Suppressor macrophage treated with lipopolysaccharide for 1 hour (primary cell): ENCODE results near the gene TACR1.
"Not testable (repeated sequence)": the region's sequence is repeated elsewhere in the genome, so short reads cannot be mapped to it uniquely, and the experiment has no call there.

Experiments used
- DNase-seq, 3 donors: peaks; one replicate each; pipeline ENCODE4 v3.0.0-alpha.2; 2020 to 2022

TACR1 gene

GRCh38 chr2:75194184-75194868 lies 5.0 kb downstream of the TACR1 start:
- DNase-seq: peak in 2 of 3 donors; percentile 22 to 32

GRCh38 chr2:75192496-75192895 lies 6.8 kb downstream of the TACR1 start:
- no peak for DNase-seq

GRCh38 chr2:75190271-75190990 lies 8.9 kb downstream of the TACR1 start:
- no peak for DNase-seq

GRCh38 chr2:75186821-75187220 lies 12.5 kb downstream of the TACR1 start:
- DNase-seq: no peak

GRCh38 chr2:75182606-75183005 lies 16.7 kb downstream of the TACR1 start:
- no peak for DNase-seq

GRCh38 chr2:75180476-75180875 lies 18.8 kb downstream of the TACR1 start:
- DNase-seq: no peak

GRCh38 chr2:75177427-75177826 lies 21.9 kb downstream of the TACR1 start:
- DNase-seq: no peak

GRCh38 chr2:75175456-75175855 lies 23.9 kb downstream of the TACR1 start:
- DNase-seq: no peak

GRCh38 chr2:75174981-75175380 lies 24.3 kb downstream of the TACR1 start:
- DNase-seq: no peak

- no peak for DNase-seq
Measured at GRCh38 chr2:75174519-75174918, 24.8 kb downstream of the TACR1 start.

GRCh38 chr2:75173740-75174139 lies 25.6 kb downstream of the TACR1 start:
- no peak for DNase-seq

- not testable (repeated sequence) for DNase-seq
Measured at GRCh38 chr2:75171423-75171822, 27.9 kb downstream of the TACR1 start.

GRCh38 chr2:75170889-75171288 lies 28.4 kb downstream of the TACR1 start:
- DNase-seq: no peak

GRCh38 chr2:75168186-75168585 lies 31.1 kb downstream of the TACR1 start:
- DNase-seq: no peak

- DNase-seq: peak; percentile 46 to 55 (median 47)
Measured at GRCh38 chr2:75166491-75166890, 32.8 kb downstream of the TACR1 start.

- DNase-seq: peak; percentile 88 to 98 (median 97)
Measured at GRCh38 chr2:75162897-75163296, 36.4 kb downstream of the TACR1 start.

- DNase-seq: no peak
Measured at GRCh38 chr2:75162259-75162658, 37.1 kb downstream of the TACR1 start.

- peak; percentile 19 to 42 (median 31) for DNase-seq
Measured at GRCh38 chr2:75157435-75157834, 41.9 kb downstream of the TACR1 start.

GRCh38 chr2:75155115-75155514 lies 44.2 kb downstream of the TACR1 start:
- no peak for DNase-seq

- no peak for DNase-seq
Measured at GRCh38 chr2:75153221-75153620, 46.1 kb downstream of the TACR1 start.

GRCh38 chr2:75152243-75152642 lies 47.1 kb downstream of the TACR1 start:
- DNase-seq: peak in 1 of 3 donors; percentile 36

GRCh38 chr2:75147884-75148283 lies 51.4 kb downstream of the TACR1 start:
- not testable (repeated sequence) for DNase-seq

GRCh38 chr2:75146606-75147332 lies 52.6 kb downstream of the TACR1 start:
- peak in 1 of 3 donors; percentile 18 for DNase-seq

- not testable (repeated sequence) for DNase-seq
Measured at GRCh38 chr2:75146221-75146605, 53.1 kb downstream of the TACR1 start.
